Esophagus (tissue), 2 donors: ENCODE results near the gene MPPED1. TPM values are rescaled to one million over a fixed set of nuclear protein-coding genes. Genes with fewer than 3 reads are reported as not detected.

Experiments
- H3K27ac ChIP-seq, 2 donors: one replicate each; pipeline ENCODE4 v1.5.1; 2013; ENCODE audit warnings: low read depth in 2 of 2, mild to moderate bottlenecking in 2 of 2, inconsistent platforms in 1 of 2, low read length in 1 of 2, moderate library complexity in 1 of 2
- H3K27me3 ChIP-seq, 2 donors: one replicate each; pipeline ENCODE4 v1.6.1; 2013; ENCODE audit warnings: low read length in 2 of 2, control low read depth in 1 of 2, mild to moderate bottlenecking in 1 of 2; ENCODE audit not compliant: insufficient read depth in 2 of 2, control insufficient read depth in 1 of 2
- H3K36me3 ChIP-seq, 2 donors: one replicate each; pipeline ENCODE4 v1.6.1; 2013; ENCODE audit warnings: low read length in 1 of 2; ENCODE audit not compliant: control insufficient read depth in 2 of 2, insufficient read depth in 2 of 2
- H3K4me1 ChIP-seq, 2 donors: one replicate each; pipeline ENCODE4 v1.6.1; 2013; ENCODE audit warnings: low read length in 1 of 2; ENCODE audit not compliant: control insufficient read depth in 2 of 2, insufficient read depth in 2 of 2
- H3K4me3 ChIP-seq, 2 donors: one replicate each; pipeline ENCODE4 v1.5.1; 2013; ENCODE audit warnings: low read length in 2 of 2, mild to moderate bottlenecking in 2 of 2, low read depth in 1 of 2, moderate library complexity in 1 of 2
- H3K9me3 ChIP-seq, 2 donors: one replicate each; pipeline ENCODE4 v1.6.1; 2013; ENCODE audit warnings: mild to moderate bottlenecking in 2 of 2, low read depth in 1 of 2, low read length in 1 of 2, moderate library complexity in 1 of 2; ENCODE audit not compliant: control insufficient read depth in 2 of 2, insufficient read depth in 1 of 2
- WGBS, 2 donors: extraction: QIAGEN DNeasy Blood & Tissue Kit; methylation state at CpG; one replicate each; pipeline ENCODE4 v1.1.7; 2013; 5-methylcytosine and 5-hydroxymethylcytosine counted together
- polyA plus RNA-seq, 2 donors: library from polyadenylated mRNA; stranded (reverse); fragments of 200-250 nt; gene quantifications; one replicate each; pipeline ENCODE4 v1.2.3, GENCODE V29; 2013
- donor health status: healthy with polysubstance abuse.
- donor health status: Bipolar disorder and iron deficiency.

MPPED1 gene
- polyA plus RNA-seq, 2 donors = 0.01 TPM; not detected in 1

DNA sequence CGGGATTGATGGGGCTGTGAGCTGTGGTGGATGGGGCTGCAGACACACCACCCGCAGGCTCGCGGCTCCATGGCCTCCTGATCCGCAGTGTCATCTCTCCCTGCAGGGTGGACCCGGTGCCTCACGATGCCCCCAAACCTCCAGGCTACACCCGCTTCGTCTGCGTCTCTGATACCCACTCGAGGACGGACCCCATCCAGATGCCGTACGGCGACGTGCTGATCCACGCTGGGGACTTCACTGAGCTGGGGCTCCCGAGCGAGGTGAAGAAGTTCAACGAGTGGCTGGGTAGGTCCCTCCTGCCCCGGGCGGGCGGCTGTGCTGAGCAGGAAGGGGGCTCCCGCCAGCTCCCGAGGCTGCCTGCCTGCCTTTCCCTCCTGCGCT lies 23.1 kb downstream of the MPPED1 start:
- H3K36me3 ChIP-seq = no peaks in the 10 kb centered on the region
- WGBS, 2 donors = 85% methylated on average over 23 to 26 of the region's 26 CpGs
- no peak overlapping the region for H3K27ac ChIP-seq
- no peak overlapping the region for H3K4me3 ChIP-seq
- no peaks in the 10 kb centered on the region for H3K9me3 ChIP-seq
- no peaks in the 10 kb centered on the region for H3K4me1 ChIP-seq
- H3K27me3 ChIP-seq = peaks cover 0 to 4% of the 10 kb centered on the region in 2 donors

DNA sequence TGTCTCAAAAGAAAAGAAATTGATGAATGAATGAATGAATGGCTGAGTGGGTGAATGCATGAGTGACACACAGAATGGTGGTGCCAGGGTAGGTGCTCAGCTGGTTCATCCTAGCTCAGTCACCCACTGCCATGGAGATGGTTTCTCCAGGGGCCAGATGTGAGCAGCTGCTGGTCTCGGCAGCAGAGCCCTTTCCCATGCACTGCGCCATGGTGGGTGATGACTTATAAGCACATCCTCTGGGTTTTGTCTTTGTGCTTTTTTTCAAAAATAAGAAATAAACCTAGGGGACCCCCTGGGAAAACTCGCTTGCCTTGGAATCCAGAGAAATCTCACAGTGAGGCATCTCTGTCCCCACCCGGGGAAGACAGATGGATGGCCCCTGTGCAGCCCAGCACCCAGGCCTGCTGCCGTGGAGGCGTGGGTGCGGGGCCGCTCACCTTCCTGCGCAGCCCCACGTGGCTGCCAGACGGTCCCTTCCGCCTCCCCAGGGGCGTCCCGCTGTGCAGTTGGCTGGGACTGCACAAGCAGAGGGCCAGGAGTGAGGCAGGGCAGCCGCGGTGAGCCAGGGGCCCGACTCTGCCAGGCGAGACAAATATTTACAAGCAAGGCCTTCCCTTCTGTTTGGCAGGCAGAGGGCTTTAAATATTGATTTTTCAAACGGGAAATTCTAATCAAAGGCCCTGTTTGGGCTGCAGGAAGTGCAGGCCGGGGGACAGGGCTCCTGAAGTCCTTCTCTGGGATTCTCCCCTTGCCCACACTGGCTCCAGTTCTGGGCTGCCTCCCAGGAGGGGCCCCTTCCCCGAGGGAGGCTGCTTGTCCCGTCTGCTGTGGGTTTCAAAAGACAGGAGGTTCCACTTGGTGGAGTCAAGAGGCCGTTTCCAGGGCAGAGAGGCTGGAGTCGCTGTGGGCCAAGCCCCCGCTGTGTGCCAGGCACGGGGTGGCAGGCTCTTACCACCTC lies 24.3 kb downstream of the MPPED1 start:
- Histone ChIP-seq H3K9me3 (no peaks in the 10 kb centered on the region), H3K27ac (no peak overlapping the region), H3K27me3 (peaks cover 0 to 2% of the 10 kb centered on the region in 2 donors), H3K36me3 (no peaks in the 10 kb centered on the region), H3K4me1 (no peaks in the 10 kb centered on the region), H3K4me3 (no peak overlapping the region)
- WGBS, 2 donors = 38 to 43% methylated on average over 26 of the region's 26 CpGs

DNA sequence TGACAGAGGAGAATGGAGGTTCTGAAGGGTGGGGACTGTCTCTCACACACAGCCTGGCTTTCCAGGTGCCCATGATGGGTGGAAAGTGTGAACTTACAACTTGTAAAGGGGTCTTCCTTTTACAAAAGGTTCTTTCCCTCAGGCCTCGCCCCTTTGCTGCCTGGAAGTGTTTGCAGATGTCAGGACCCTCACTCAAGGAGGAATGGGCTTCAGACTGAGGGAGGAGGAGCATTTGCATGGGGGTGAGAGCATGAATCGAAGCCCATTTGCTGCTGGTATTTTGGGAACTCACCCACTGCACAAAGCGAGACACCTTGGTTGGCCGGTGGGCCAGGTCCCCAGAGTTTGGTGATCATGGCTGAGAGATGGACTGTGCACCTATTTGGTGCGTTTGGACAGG lies 25.1 kb downstream of the MPPED1 start:
- H3K9me3 ChIP-seq = no peaks in the 10 kb centered on the region
- H3K36me3 ChIP-seq = no peaks in the 10 kb centered on the region
- H3K4me1 ChIP-seq = no peaks in the 10 kb centered on the region
- WGBS, 2 donors = 84 to 93% methylated on average over 5 of the region's 5 CpGs
- peaks cover 0 to 2% of the 10 kb centered on the region in 2 donors for H3K27me3 ChIP-seq
- H3K27ac ChIP-seq = no peak overlapping the region
- H3K4me3 ChIP-seq = no peak overlapping the region

DNA sequence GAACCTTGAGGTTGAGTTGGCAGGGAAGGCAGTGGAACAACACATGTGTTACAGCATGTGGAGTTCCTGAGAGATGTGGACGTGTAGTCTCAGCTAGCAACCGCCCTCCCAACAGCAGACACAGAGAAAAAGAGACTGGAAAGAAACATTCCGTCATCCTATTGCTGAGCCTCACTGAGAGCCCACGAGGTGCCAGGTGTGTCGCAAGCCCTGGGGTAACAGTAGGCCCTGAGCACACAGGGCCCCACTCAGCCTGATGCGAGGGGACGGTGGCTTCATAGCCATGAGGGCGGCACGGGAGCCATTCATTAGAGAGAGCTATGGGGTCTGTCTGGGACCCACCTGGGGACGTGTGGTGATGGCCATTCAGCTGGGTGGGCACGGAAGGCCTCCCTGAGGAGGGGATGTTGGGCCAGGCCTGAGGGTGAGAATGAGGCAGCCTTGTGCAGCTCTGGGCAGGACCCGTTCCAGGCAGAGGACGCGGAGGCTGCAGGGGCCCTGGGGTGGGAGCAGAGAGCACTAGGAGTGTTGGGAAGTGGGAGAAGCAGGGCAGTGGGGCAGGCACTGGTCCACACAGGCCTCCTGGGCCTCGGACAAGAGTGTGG lies 26.2 kb downstream of the MPPED1 start:
- peaks cover 0 to 2% of the 10 kb centered on the region in 2 donors for H3K27me3 ChIP-seq
- no peaks in the 10 kb centered on the region for H3K36me3 ChIP-seq
- no peak overlapping the region for H3K27ac ChIP-seq
- no peaks in the 10 kb centered on the region for H3K9me3 ChIP-seq
- H3K4me1 ChIP-seq = no peaks in the 10 kb centered on the region
- 81 to 82% methylated on average over 15 of the region's 15 CpGs for WGBS, 2 donors
- no peak overlapping the region for H3K4me3 ChIP-seq

DNA sequence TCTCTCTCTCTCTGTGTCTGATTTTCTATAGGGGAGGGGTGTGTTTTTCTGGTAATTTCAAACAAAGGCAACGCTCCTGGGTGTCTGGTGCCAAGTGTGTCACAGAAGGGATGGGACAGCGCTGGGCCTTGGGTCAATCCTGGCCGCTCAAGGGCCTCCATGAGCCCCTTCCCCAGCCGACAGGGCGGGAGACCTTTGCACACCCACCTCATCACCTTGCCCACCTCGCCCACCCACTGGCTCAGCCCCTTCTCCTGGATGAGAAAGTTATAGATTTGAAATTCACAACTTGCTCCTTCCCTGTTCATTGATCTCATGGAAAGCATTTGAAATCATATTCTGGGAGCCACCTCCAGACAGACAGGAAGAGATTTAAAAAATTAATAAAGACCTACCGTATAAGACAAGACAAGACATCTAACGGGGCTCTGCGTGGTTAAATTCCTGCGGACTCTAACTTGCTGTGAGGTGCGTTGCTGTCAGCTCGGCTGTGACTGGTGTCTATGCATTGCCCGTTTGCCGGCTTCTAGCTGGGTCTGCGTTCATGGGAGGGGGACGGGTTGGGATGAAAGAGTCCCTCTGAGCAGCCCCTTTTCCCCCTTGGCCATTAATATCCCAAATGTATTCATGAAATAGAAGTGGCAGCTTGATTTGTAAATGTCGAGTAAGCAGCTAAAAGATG lies 27.0 kb downstream of the MPPED1 start:
- Histone ChIP-seq H3K27me3 (peaks cover 0 to 2% of the 10 kb centered on the region in 2 donors), H3K9me3 (no peaks in the 10 kb centered on the region), H3K36me3 (no peaks in the 10 kb centered on the region), H3K4me3 (no peak overlapping the region), H3K27ac (no peak overlapping the region), H3K4me1 (no peaks in the 10 kb centered on the region)
- 77 to 80% methylated on average over 17 of the region's 17 CpGs for WGBS, 2 donors

DNA sequence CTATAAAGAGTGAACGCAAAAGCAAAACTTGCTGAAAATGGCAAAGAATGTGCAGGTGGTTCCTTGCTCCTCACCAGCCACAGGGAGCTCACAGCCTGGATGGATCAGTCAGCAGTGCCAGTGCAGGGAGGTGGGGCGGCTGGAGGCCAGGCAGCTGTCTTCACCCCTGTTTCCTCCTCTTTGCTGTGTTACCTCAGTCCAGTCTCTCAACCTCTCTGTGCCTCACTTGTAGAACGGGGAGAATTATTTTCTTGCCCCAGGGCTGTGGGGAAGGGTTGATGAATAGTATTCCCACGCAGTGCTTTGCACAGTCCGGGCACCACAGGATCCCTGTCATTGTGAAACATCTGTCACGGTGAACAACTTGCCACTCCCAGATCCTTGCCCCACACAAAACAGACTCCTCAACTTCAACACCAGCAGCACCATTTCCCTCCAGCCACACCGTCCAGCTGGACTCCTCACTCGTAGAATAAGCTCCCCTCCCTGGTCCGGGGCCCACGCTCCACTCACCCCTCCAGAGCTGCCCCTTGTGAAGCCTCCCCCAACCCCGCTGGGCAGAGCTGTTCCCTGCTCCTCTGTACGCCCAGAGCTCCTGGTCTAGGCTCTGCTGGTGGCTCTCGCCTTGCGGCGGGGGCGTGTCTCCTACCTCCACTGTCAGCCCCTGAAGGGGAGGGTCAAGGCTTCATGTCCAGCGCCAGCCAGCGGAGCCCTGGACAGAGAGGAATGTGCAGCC lies 27.7 kb downstream of the MPPED1 start:
- 62 to 67% methylated on average over 18 of the region's 18 CpGs for WGBS, 2 donors

DNA sequence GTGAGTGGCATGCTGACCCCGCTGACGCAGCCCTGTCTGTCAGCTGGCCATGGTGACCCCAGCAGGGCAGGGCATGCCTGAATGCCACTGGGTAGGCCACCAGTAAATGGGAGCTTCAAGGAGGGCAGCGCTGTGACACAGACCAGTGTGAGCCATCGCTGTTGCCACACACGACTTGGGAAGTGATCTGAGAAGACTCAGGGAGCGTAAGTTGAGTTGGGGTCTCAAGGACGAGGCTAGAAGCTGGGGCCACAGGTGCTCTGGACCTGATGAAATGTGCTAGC lies 28.2 kb downstream of the MPPED1 start:
- H3K9me3 ChIP-seq = no peaks in the 10 kb centered on the region
- H3K27ac ChIP-seq = no peak overlapping the region
- WGBS, 2 donors = 83 to 84% methylated on average over 7 of the region's 7 CpGs
- peaks cover 0 to 2% of the 10 kb centered on the region in 2 donors for H3K27me3 ChIP-seq
- no peaks in the 10 kb centered on the region for H3K4me1 ChIP-seq
- no peaks in the 10 kb centered on the region for H3K36me3 ChIP-seq
- no peak overlapping the region for H3K4me3 ChIP-seq

More for the DNA sequence above, 27.7 kb downstream of the MPPED1 start:
- H3K27ac ChIP-seq = no peak overlapping the region
- peaks cover 0 to 2% of the 10 kb centered on the region in 2 donors for H3K27me3 ChIP-seq
- no peaks in the 10 kb centered on the region for H3K9me3 ChIP-seq
- H3K4me3 ChIP-seq = no peak overlapping the region
- no peaks in the 10 kb centered on the region for H3K36me3 ChIP-seq
- no peaks in the 10 kb centered on the region for H3K4me1 ChIP-seq

DNA sequence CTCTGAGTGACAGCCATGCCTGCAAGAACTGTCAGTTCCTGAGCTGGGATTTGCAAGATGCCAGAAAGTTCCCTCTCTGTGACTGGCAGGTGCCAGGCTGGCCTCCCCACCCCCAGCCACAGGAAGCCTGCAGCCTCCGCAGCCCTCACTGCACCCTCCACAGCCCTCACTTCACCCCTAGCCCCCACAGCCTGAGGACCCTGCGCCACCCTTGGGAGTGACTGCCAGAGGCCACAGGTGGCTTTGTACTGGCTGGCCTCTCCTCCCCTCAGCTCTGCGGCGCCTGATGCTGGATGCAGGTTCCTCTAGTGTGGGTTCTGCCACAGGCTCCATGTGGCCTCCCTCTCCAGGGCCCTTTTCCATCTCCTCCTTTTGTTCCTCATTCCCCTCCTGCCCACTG lies 28.7 kb downstream of the MPPED1 start:
- Histone ChIP-seq H3K27ac (no peak overlapping the region), H3K36me3 (no peaks in the 10 kb centered on the region), H3K9me3 (no peaks in the 10 kb centered on the region), H3K4me1 (no peaks in the 10 kb centered on the region), H3K4me3 (no peak overlapping the region), H3K27me3 (peaks cover 0 to 2% of the 10 kb centered on the region in 2 donors)
- WGBS, 2 donors = 71 to 74% methylated on average over 4 of the region's 4 CpGs

DNA sequence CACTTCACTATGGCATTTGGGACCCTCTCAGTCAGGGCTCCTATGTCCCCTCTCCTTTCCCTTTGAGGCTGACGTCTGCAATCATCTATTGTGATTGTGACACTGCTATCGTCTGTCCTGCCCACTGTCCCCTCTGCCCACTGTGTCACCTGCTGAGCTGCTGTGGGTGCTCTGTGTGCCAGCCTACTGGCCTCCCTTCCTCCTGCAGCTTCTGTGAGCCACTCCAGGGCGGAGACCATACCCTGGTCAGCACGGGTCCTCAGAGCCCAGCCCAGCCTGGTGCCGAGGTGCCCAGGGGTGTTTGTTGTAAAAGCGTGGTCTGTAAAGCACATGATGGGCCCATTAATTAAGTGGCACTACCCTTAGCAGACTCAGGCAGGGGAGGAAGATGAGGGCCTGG lies 29.4 kb downstream of the MPPED1 start:
- Histone ChIP-seq H3K27ac (no peak overlapping the region), H3K9me3 (no peaks in the 10 kb centered on the region), H3K36me3 (no peaks in the 10 kb centered on the region), H3K4me3 (no peak overlapping the region), H3K27me3 (no peaks in the 10 kb centered on the region), H3K4me1 (no peaks in the 10 kb centered on the region)
- WGBS, 2 donors = 72% methylated on average over 6 of the region's 6 CpGs
